Kidney capillary endothelial cell (primary cell): ENCODE data around the gene ZNF546.
"Not testable (repeated sequence)": the region's sequence is repeated elsewhere in the genome, so short reads cannot be mapped to it uniquely, and the experiment has no call there.

Source experiments
- DNase-seq: peaks from one replicate; pipeline ENCODE4 v3.0.0-alpha.2; 2018; ENCODE audit warnings: low spot score

The ZNF546 gene

GRCh38 chr19:39986643-39987042 is 10.2 kb upstream of the ZNF546 start:
- no peak for DNase-seq

GRCh38 chr19:39987167-39987566 is 9.7 kb upstream of the ZNF546 start:
- no peak for DNase-seq

- no peak for DNase-seq
Measured at GRCh38 chr19:39987596-39987995, 9.3 kb upstream of the ZNF546 start.

- DNase-seq: no peak
Measured at GRCh38 chr19:39993605-39994004, 3.3 kb upstream of the ZNF546 start.

GRCh38 chr19:39994361-39994760 is 2.5 kb upstream of the ZNF546 start:
- DNase-seq: no peak

- DNase-seq: no peak
Measured at GRCh38 chr19:39995794-39996193, 1.1 kb upstream of the ZNF546 start.

GRCh38 chr19:39996218-39996810 is 546 bp upstream of the ZNF546 start:
- peak; percentile 43 for DNase-seq

GRCh38 chr19:39997638-39998216 is 867 bp downstream of the ZNF546 start:
- DNase-seq: no peak

- no peak for DNase-seq
Measured at GRCh38 chr19:39998501-39998900, 1.6 kb downstream of the ZNF546 start.

- DNase-seq: no peak
Measured at GRCh38 chr19:40005691-40006272, 8.9 kb downstream of the ZNF546 start.

GRCh38 chr19:40006273-40006691 is 9.4 kb downstream of the ZNF546 start:
- DNase-seq: no peak

GRCh38 chr19:40009674-40010073 is 12.8 kb downstream of the ZNF546 start:
- DNase-seq: no peak

- no peak for DNase-seq
Measured at GRCh38 chr19:40013991-40014390, 17.1 kb downstream of the ZNF546 start.

- DNase-seq: no peak
Measured at GRCh38 chr19:40023969-40024368, 27.1 kb downstream of the ZNF546 start.

GRCh38 chr19:40025938-40026596 is 29.2 kb downstream of the ZNF546 start:
- no peak for DNase-seq

- DNase-seq: no peak
Measured at GRCh38 chr19:40026597-40026970, 29.7 kb downstream of the ZNF546 start.

GRCh38 chr19:40033989-40034560 is 37.2 kb downstream of the ZNF546 start:
- no peak for DNase-seq

- no peak for DNase-seq
Measured at GRCh38 chr19:40035996-40036395, 39.1 kb downstream of the ZNF546 start.

- not testable (repeated sequence) for DNase-seq
Measured at GRCh38 chr19:40038047-40038446, 41.2 kb downstream of the ZNF546 start.

- not testable (repeated sequence) for DNase-seq
Measured at GRCh38 chr19:40041718-40042117, 44.9 kb downstream of the ZNF546 start.

GRCh38 chr19:40053491-40053890 is 56.6 kb downstream of the ZNF546 start:
- DNase-seq: no peak

GRCh38 chr19:40054632-40055031 is 57.8 kb downstream of the ZNF546 start:
- DNase-seq: no peak

GRCh38 chr19:40055049-40055448 is 58.2 kb downstream of the ZNF546 start:
- DNase-seq: no peak
